Osteocyte (in vitro differentiated cells): Measurements from ENCODE around the gene LPIN1. TPM values are rescaled to one million over a fixed set of nuclear protein-coding genes. Genes with fewer than 3 reads are reported as not detected.

Experiments
- DNase-seq: peaks from one replicate; pipeline ENCODE4 v3.0.0; 2021; ENCODE audit warnings: mixed read lengths; ENCODE audit not compliant: unreplicated experiment; ENCODE audit errors: extremely low spot score
- H3K27ac Mint-ChIP-seq: one replicate; pipeline ENCODE4 v1.8.0; 2021; ENCODE audit warnings: mild to moderate bottlenecking, mixed read lengths; ENCODE audit not compliant: unreplicated experiment
- H3K27me3 Mint-ChIP-seq: one replicate; pipeline ENCODE4 v1.8.0; 2021; ENCODE audit warnings: mixed read lengths; ENCODE audit not compliant: unreplicated experiment
- H3K36me3 Mint-ChIP-seq: one replicate; pipeline ENCODE4 v1.8.0; 2021; ENCODE audit warnings: mixed read lengths; ENCODE audit not compliant: unreplicated experiment
- H3K4me1 Mint-ChIP-seq: one replicate; pipeline ENCODE4 v1.8.0; 2021; ENCODE audit warnings: mixed read lengths; ENCODE audit not compliant: unreplicated experiment
- H3K4me3 Mint-ChIP-seq: one replicate; pipeline ENCODE4 v1.8.0; 2021; ENCODE audit warnings: mild to moderate bottlenecking, moderate library complexity, mixed read lengths; ENCODE audit not compliant: unreplicated experiment
- H3K9me3 Mint-ChIP-seq: one replicate; pipeline ENCODE4 v1.8.0; 2021; ENCODE audit warnings: mixed read lengths; ENCODE audit not compliant: unreplicated experiment
- CTCF ChIP-seq: fragments of 200-600 bp; sonication (generic); IDR thresholded peaks from 2 replicates; pipeline ENCODE4 v1.5.0; 2021; ENCODE audit warnings: antibody characterized with exemption, mild to moderate bottlenecking, moderate library complexity
- total RNA-seq: library from RNA; stranded (reverse); gene quantifications from 2 replicates; pipeline ENCODE4 v1.2.1, GENCODE V29; 2021

Gene LPIN1
- total RNA-seq, 1 donor from 2014 or later = 26.7 TPM

- DNase-seq = no peak
- Mint-ChIP-seq H3K27ac (no peak overlapping the region), H3K9me3 (peaks cover 8% of the 10 kb centered on the region), H3K4me3 (no peak overlapping the region), H3K27me3 (peaks cover 4% of the 10 kb centered on the region), H3K36me3 (peaks cover 2% of the 10 kb centered on the region), H3K4me1 (no peaks in the 10 kb centered on the region)
- TF ChIP-seq CTCF = no peak
Observed at GRCh38 chr2:11850082-11850481, 103.7 kb downstream of the LPIN1 start.

GRCh38 chr2:11852526-11853196, 106.2 kb downstream of the LPIN1 start:
- Mint-ChIP-seq H3K4me3 (no peak overlapping the region), H3K27me3 (peaks cover 4% of the 10 kb centered on the region)

GRCh38 chr2:11853197-11853588, 106.8 kb downstream of the LPIN1 start:
- Mint-ChIP-seq H3K4me1 (no peaks in the 10 kb centered on the region), H3K9me3 (peaks cover under 1% of the 10 kb centered on the region), H3K4me3 (no peak overlapping the region), H3K36me3 (peaks cover 4% of the 10 kb centered on the region), H3K27me3 (peaks cover 4% of the 10 kb centered on the region), H3K27ac (no peak overlapping the region)
- TF ChIP-seq CTCF = no peak
- no peak for DNase-seq

More at GRCh38 chr2:11852526-11853196, 106.2 kb downstream of the LPIN1 start:
- DNase-seq = no peak
- H3K4me1 Mint-ChIP-seq = no peaks in the 10 kb centered on the region
- H3K36me3 Mint-ChIP-seq = peaks cover 2% of the 10 kb centered on the region
- H3K27ac Mint-ChIP-seq = no peak overlapping the region
- TF ChIP-seq CTCF = no peak
- peaks cover 6% of the 10 kb centered on the region for H3K9me3 Mint-ChIP-seq

GRCh38 chr2:11855064-11855760, 108.8 kb downstream of the LPIN1 start:
- H3K27ac Mint-ChIP-seq = no peak overlapping the region
- no peak for DNase-seq
- peaks cover 4% of the 10 kb centered on the region for H3K27me3 Mint-ChIP-seq
- TF ChIP-seq CTCF = no peak
- H3K4me3 Mint-ChIP-seq = no peak overlapping the region
- peaks cover 6% of the 10 kb centered on the region for H3K9me3 Mint-ChIP-seq
- no peaks in the 10 kb centered on the region for H3K4me1 Mint-ChIP-seq
- H3K36me3 Mint-ChIP-seq = peaks cover 4% of the 10 kb centered on the region

GRCh38 chr2:11856095-11856494, 109.7 kb downstream of the LPIN1 start:
- Mint-ChIP-seq H3K27ac (no peak overlapping the region), H3K4me1 (no peaks in the 10 kb centered on the region), H3K27me3 (peaks cover 4% of the 10 kb centered on the region), H3K4me3 (no peak overlapping the region), H3K36me3 (peaks cover 2% of the 10 kb centered on the region), H3K9me3 (peaks cover 6% of the 10 kb centered on the region)
- no peak for TF ChIP-seq CTCF
- no peak for DNase-seq
